WERI-Rb-1 (cell line): ENCODE data around the gene ATP13A3.

ENCODE experiments used
- DNase-seq: peaks from one replicate; pipeline ENCODE4 v3.0.0-alpha.2; 2020
- H3K27ac ChIP-seq: fragments of 250-450 bp; sonication (Bioruptor Pico); 2 replicates; pipeline ENCODE4 v1.5.1; 2020; ENCODE audit warnings: mild to moderate bottlenecking, moderate library complexity
- H3K27me3 ChIP-seq: fragments of 250-450 bp; sonication (Bioruptor Pico); 2 replicates; pipeline ENCODE4 v1.5.1; 2021; ENCODE audit warnings: mild to moderate bottlenecking, low read depth, moderate library complexity; ENCODE audit not compliant: insufficient read depth, severe bottlenecking
- H3K36me3 ChIP-seq: fragments of 250-450 bp; sonication (Bioruptor Pico); 2 replicates; pipeline ENCODE4 v1.5.1; 2020; ENCODE audit warnings: mild to moderate bottlenecking, moderate library complexity
- H3K4me3 ChIP-seq: 2 replicates; pipeline ENCODE4 v1.5.1; 2011; ENCODE audit warnings: low read depth, mild to moderate bottlenecking, control low read depth, low read length
- H3K9me3 ChIP-seq: fragments of 250-450 bp; sonication (Bioruptor Pico); 2 replicates; pipeline ENCODE4 v1.5.1; 2021; ENCODE audit warnings: mild to moderate bottlenecking, moderate library complexity; ENCODE audit not compliant: severe bottlenecking
- TF ChIP-seq, protein P1 (sequence below): IDR thresholded peaks from 2 replicates; pipeline ENCODE4 v1.5.1; 2011; ENCODE audit warnings: low read depth, mild to moderate bottlenecking, control low read depth, inconsistent platforms, low read length

Gene ATP13A3

DNA sequence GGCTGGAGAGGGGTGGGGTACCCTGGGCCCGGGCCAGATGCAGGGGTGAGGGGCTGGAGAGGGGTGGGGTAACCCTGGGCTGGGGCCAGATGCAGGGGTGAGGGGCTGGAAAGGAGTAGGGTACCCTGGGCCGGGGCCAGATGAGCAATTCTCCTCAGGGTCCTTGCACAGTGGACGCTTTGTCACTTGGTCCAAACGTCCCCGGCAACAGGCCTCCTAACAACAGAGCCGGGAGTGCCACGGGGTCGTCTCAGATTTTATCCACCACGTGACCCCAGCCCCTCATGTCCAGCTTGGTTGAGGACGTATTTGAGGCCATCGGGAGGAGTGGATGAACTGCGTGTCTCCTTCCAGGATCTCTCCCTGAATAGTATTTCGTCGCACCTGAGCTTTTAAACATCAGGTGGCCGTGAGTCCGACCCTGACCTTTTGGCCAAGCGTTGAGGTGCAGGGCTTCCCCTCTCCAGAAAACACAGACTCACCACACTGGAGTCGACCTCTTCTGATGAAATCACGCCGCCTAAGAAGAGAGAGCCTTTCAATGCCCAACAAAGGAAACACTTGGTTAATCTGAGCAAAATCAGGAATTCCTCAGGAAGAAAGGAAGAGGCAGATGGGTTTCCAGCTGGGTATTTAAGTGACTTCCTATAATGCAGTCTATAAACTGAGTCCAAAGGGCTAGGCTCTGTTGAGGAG lies 104.5 kb downstream of the ATP13A3 start:
- H3K27ac ChIP-seq: no peak overlapping the region
- H3K9me3 ChIP-seq: no peaks in the 10 kb centered on the region
- no peaks in the 10 kb centered on the region for H3K36me3 ChIP-seq
- H3K4me3 ChIP-seq: no peak overlapping the region
- TF ChIP-seq, protein P1, sequence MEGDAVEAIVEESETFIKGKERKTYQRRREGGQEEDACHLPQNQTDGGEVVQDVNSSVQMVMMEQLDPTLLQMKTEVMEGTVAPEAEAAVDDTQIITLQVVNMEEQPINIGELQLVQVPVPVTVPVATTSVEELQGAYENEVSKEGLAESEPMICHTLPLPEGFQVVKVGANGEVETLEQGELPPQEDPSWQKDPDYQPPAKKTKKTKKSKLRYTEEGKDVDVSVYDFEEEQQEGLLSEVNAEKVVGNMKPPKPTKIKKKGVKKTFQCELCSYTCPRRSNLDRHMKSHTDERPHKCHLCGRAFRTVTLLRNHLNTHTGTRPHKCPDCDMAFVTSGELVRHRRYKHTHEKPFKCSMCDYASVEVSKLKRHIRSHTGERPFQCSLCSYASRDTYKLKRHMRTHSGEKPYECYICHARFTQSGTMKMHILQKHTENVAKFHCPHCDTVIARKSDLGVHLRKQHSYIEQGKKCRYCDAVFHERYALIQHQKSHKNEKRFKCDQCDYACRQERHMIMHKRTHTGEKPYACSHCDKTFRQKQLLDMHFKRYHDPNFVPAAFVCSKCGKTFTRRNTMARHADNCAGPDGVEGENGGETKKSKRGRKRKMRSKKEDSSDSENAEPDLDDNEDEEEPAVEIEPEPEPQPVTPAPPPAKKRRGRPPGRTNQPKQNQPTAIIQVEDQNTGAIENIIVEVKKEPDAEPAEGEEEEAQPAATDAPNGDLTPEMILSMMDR: no peak
- no peaks in the 10 kb centered on the region for H3K27me3 ChIP-seq
- DNase-seq: no peak

DNA sequence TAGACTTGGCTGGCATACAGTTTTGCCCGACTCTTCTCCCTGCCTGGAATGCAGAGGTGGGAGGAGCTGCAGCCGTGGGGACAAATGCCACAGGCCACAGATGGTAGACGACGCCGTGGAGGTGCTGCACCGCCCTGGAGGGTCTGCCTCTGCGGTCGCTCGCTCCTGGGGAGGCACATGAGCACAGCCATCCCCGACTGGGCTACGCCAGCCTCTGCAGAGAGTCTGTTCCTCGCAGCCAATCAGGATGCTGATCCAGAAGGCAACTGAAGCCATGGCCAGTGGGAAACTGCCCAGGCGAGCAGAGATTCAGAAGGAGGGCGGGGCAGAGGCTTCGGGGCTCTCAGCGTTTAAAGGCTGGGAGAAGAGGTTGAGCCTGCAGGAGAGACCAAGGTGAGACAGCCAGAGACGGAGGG lies 105.3 kb downstream of the ATP13A3 start:
- H3K27me3 ChIP-seq: no peaks in the 10 kb centered on the region
- H3K4me3 ChIP-seq: no peak overlapping the region
- H3K27ac ChIP-seq: no peak overlapping the region
- TF ChIP-seq, protein P1: no peak
- no peaks in the 10 kb centered on the region for H3K9me3 ChIP-seq
- no peaks in the 10 kb centered on the region for H3K36me3 ChIP-seq
- DNase-seq: no peak

DNA sequence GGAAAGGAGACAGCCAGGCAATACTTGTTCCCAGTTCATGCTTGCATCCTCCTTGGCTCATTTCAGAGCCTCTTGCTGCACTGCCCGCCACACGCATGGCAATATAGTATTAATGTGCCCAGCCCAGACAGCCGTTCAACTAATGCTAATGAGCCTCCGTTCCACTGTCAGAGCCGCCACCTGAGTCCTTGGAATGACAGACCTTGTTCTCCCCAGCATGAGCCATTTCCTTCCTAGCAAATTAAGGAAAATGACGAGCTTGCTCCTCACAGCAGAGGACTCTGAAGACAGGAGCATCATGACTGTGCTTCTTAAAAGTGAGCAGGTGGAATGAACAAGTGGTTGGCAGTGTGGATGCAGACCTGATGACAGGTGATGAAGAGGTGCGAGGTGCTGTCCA lies 106.5 kb downstream of the ATP13A3 start:
- Histone ChIP-seq H3K36me3 (no peaks in the 10 kb centered on the region), H3K27me3 (no peaks in the 10 kb centered on the region), H3K27ac (no peak overlapping the region), H3K9me3 (no peaks in the 10 kb centered on the region), H3K4me3 (no peak overlapping the region)
- TF ChIP-seq, protein P1: no peak
- DNase-seq: no peak

DNA sequence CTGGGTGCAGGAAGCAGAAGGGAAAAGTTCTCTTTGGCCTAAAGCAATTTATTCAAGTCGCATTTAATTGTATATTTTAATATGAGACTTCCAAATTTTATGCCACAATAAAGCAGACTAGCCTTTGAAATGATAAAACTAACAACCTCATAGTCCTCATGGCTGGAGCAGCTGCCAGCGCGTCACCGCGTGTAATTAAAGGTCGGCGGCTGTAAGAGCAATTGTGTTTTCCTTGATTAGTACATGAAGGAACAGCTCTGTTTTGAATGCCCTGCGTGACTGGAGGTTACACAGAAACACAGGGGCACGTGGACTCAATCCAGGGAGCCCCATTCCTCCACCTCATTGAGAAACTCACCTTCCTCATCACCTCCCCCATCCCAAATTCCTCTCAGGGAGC lies 107.2 kb downstream of the ATP13A3 start:
- H3K27me3 ChIP-seq: no peaks in the 10 kb centered on the region
- no peaks in the 10 kb centered on the region for H3K9me3 ChIP-seq
- H3K36me3 ChIP-seq: no peaks in the 10 kb centered on the region
- H3K27ac ChIP-seq: no peak overlapping the region
- H3K4me3 ChIP-seq: no peak overlapping the region
- TF ChIP-seq, protein P1: no peak
- no peak for DNase-seq

DNA sequence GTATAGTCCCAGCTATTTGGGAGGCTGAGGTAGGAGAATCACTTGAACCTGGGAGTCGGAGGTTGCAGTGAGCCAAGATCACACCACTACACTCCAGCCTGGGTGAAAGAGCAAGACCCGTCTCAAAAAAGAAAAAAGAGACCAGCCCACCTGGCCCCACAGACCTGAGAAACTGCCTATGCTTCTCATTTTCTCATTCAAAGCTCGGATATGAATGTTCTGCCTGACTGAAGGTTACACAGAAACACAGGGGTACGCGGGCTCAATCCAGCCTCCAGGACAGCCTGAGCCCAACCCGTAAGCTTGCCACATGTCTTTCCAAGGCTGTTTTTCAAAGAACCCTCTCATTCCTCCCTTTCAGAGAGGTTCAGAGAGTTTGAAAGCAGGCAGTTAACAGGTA lies 107.6 kb downstream of the ATP13A3 start:
- Histone ChIP-seq H3K36me3 (no peaks in the 10 kb centered on the region), H3K27ac (no peak overlapping the region), H3K4me3 (no peak overlapping the region), H3K27me3 (no peaks in the 10 kb centered on the region), H3K9me3 (no peaks in the 10 kb centered on the region)
- TF ChIP-seq, protein P1: no peak
- DNase-seq: no peak

DNA sequence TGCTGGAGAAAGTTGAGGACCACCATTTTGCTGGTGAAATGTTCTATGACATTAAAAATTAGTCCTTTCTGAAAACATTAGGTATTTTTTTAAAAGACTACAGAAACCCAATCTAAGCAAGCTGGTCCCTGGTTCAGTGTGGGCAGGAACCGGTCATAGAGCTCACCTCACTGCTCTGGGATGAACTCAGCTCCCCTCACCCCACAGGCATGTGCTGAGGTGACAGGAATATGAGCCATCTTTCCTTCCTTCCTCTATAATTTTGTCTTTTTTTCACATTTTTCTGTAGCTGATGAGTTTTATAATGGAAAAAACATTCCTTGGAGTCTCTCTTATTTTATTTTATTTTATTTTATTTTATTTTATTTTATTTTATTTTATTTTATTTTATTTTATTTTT lies 109.1 kb downstream of the ATP13A3 start:
- TF ChIP-seq, protein P1: no peak
- no peak overlapping the region; the same call in 1 of the 2 replicates for H3K27ac ChIP-seq
- H3K36me3 ChIP-seq: no peaks in the 10 kb centered on the region
- DNase-seq: no peak
- H3K4me3 ChIP-seq: no peak overlapping the region
- no peaks in the 10 kb centered on the region for H3K27me3 ChIP-seq
- no peaks in the 10 kb centered on the region for H3K9me3 ChIP-seq
